K562 (cell line): ENCODE measurements around the gene CD207. TPM values are rescaled to one million over a fixed set of nuclear protein-coding genes. Genes with fewer than 3 reads are reported as not detected.

Experiments
- VEZF1 ChIP-seq: fragments of 200-800 bp; sonication (Bioruptor generic); IDR thresholded peaks from 2 replicates; pipeline ENCODE4 v1.6.1; 2017; ENCODE audit warnings: missing genetic modification characterization, missing compliant biosample characterization
- YY1 ChIP-seq, 3 experiments: IDR thresholded peaks; 2 replicates each; pipeline ENCODE4 v1.6.1; 2011; ENCODE audit warnings: low read length in 2 of 3, mild to moderate bottlenecking in 2 of 3, moderate library complexity in 2 of 3, borderline replicate concordance in 1 of 3, control low read depth in 1 of 3, low read depth in 1 of 3; ENCODE audit not compliant: insufficient read depth in 3 of 3, insufficient replicate concordance in 2 of 3, control insufficient read depth in 1 of 3, insufficient read length in 1 of 3; ENCODE audit errors: extremely low read depth in 1 of 3
- ZNF316 ChIP-seq: fragments of 450-650 bp; IDR thresholded peaks from 2 replicates; pipeline ENCODE4 v1.6.1; 2016
- ZNF354B ChIP-seq: fragments of 250-450 bp; sonication (Bioruptor Pico); IDR thresholded peaks from 2 replicates; pipeline ENCODE4 v1.4.0; 2020
- ZNF740 ChIP-seq, 3 experiments: fragments of 200-800 bp in 1 of 3; sonication (Bioruptor generic) in 1 of 3; sonication (generic) in 1 of 3; formaldehyde crosslinking in 1 of 3; IDR thresholded peaks; 2 replicates each; pipeline versions ENCODE4 v1.6.1 to v1.8.0; 2016 to 2022; ENCODE audit warnings: mild to moderate bottlenecking in 2 of 3, missing compliant biosample characterization in 2 of 3, missing genetic modification characterization in 2 of 3, missing genetic modification reagents in 1 of 3
- polyA plus RNA-seq, 8 experiments: library from polyadenylated mRNA; depleted of rRNA in 4 of 8; stranded (reverse) in 5 of 8; unstranded in 3 of 8; fragments of >200 nt; fragmentation: Nextera tagmentation in 2 of 8; fragmentation: Illumina TruSeq in 1 of 8; extraction: Ambion mirVana in 2 of 8; extraction: Trizol in 1 of 8; gene quantifications; 2 replicates each; pipeline versions ENCODE4 v1.2.1 to v1.2.3, GENCODE V29; 2011 to 2014; ENCODE audit warnings: inconsistent platforms in 1 of 8, missing spikeins in 1 of 8
- total RNA-seq, 7 experiments: library from RNA; depleted of rRNA in 6 of 7; stranded (reverse); fragments of >200 nt in 6 of 7; fragmentation: Illumina TruSeq in 2 of 7; extraction: Trizol in 2 of 7; gene quantifications; 2 replicates each; pipeline versions ENCODE4 v1.2.1 to v1.2.3, GENCODE V29; 2011 to 2021; ENCODE audit warnings: low replicate concordance in 1 of 7

CD207 gene
- total and polyA plus RNA-seq, 9 of the 15 experiments (the other 6 are each of a cell fraction or from before 2014, with no cell fraction given), result not detected

GRCh38 chr2:70868970-70869369 lies 33.4 kb upstream of the CD207 start (continued):
- TF ChIP-seq ZNF316 (peak; percentile 98), YY1 (IDR thresholded peaks at IDR 0.05; ENCODE audit: borderline replicate concordance in 1 of 3, control insufficient read depth in 1 of 3, extremely low read depth in 1 of 3, insufficient read depth in 3 of 3, insufficient read length in 1 of 3, insufficient replicate concordance in 2 of 3, low read depth in 1 of 3, low read length in 2 of 3) (peak in 1 of 3 experiments; percentile 80), VEZF1 (no peak), ZNF354B (CRISPR knock-in tag) (no peak), ZNF740 (CRISPR knock-in tag; IDR thresholded peaks at IDR 0.05) (no peak), ZNF740 (tag; IDR thresholded peaks at IDR 0.05) (no peak)
